ENCODE results near the gene MEFV. TPM values are rescaled to one million over a fixed set of nuclear protein-coding genes. Genes with fewer than 3 reads are reported as not detected.

Gene MEFV
- total and polyA plus RNA-seq, 2 of the 13 experiments (the other 11 are each of a cell fraction or from before 2014, with no cell fraction given): 0.22 TPM; not detected in 1

DNA sequence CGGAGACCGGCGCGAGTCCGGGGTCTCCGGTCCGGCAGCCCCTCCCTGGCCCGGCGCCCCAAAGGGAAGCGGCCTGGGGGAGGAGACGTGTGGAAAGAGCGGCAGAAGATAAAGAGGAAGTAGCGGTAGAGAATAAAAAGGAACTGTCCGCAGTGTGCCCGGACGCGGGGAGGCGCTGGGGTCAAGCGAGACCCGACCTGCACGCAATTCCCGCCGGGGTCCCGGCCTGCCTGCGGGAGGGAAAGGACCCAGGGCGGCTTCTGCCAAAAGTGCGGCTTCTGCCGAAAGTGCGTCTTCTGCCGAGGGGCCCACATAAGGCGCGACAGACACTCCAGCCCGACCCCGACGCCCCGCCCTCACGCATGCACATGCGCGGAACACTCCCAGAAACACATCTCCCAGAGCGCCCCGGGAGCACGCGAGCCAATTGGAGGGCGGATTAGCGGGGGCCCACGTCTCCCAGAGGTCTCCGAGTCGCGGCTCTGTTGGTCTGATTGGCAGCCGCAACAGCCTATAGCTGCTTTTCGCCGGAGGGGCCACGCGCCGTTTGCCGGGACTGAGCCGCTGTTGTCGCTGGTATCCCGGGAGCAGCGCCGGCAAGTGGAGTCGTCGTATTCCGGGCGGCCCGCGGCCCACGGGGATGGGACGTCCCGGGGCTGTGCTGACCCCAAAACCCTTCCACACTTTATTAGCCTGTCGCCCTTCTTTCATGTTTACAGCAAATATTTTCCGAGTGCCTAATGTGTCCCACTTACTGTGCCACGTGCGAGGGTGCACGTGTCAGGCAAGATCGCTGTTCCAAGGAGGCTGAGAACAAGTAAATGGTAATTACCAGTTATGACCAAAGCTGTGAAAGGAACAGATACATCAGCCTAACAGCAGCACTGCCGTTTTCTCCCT is 8.0 kb upstream of the MEFV start (continued):
- no peak for TF ChIP-seq SMC3 (IDR thresholded peaks at IDR 0.05; ENCODE audit: low read length)
- TF ChIP-seq MTF2 (CRISPR knock-in tag; IDR thresholded peaks at IDR 0.05; ENCODE audit: borderline replicate concordance): 0 out of 2 replicates have a peak, but pooled peaks have one; percentile 30
- peak; percentile 88 for TF ChIP-seq PITX1 (CRISPR knock-in tag; IDR thresholded peaks at IDR 0.05)
- peak; percentile 85 for TF ChIP-seq AGO2 (optimal IDR thresholded peaks at IDR 0.05; ENCODE audit: low read depth, low read length)
- TF ChIP-seq KAT2B (IDR thresholded peaks at IDR 0.05; ENCODE audit: borderline replicate concordance, low read depth, low read length): no peak
- TF ChIP-seq JUN (CRISPR knock-in tag; IDR thresholded peaks at IDR 0.05): no peak
- peak; percentile 93 for TF ChIP-seq MXD4 (CRISPR knock-in tag; IDR thresholded peaks at IDR 0.05)
- TF ChIP-seq ARNT (IDR thresholded peaks at IDR 0.05): no peak
- no peak for TF ChIP-seq PLRG1 (conservative IDR thresholded peaks at IDR 0.05)
- TF ChIP-seq RARA (CRISPR knock-in tag; IDR thresholded peaks at IDR 0.05): peak; percentile 14; the same call in 1 of the 2 replicates
- TF ChIP-seq, protein P1, sequence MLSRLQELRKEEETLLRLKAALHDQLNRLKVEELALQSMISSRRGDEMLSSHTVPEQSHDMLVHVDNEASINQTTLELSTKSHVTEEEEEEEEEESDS (CRISPR knock-in tag; IDR thresholded peaks at IDR 0.05; ENCODE audit: borderline replicate concordance): no peak
- TF ChIP-seq, protein P2, sequence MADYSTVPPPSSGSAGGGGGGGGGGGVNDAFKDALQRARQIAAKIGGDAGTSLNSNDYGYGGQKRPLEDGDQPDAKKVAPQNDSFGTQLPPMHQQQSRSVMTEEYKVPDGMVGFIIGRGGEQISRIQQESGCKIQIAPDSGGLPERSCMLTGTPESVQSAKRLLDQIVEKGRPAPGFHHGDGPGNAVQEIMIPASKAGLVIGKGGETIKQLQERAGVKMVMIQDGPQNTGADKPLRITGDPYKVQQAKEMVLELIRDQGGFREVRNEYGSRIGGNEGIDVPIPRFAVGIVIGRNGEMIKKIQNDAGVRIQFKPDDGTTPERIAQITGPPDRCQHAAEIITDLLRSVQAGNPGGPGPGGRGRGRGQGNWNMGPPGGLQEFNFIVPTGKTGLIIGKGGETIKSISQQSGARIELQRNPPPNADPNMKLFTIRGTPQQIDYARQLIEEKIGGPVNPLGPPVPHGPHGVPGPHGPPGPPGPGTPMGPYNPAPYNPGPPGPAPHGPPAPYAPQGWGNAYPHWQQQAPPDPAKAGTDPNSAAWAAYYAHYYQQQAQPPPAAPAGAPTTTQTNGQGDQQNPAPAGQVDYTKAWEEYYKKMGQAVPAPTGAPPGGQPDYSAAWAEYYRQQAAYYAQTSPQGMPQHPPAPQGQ (CRISPR knock-in tag; IDR thresholded peaks at IDR 0.05; ENCODE audit: borderline replicate concordance): 0 out of 2 replicates have a peak, but pooled peaks have one; percentile 48
- TF ChIP-seq MED13 (CRISPR knock-in tag; IDR thresholded peaks at IDR 0.05): no peak
- TF ChIP-seq NCOR1 (IDR thresholded peaks at IDR 0.05; ENCODE audit: borderline replicate concordance, low read length): no peak
- TF ChIP-seq, protein P3, sequence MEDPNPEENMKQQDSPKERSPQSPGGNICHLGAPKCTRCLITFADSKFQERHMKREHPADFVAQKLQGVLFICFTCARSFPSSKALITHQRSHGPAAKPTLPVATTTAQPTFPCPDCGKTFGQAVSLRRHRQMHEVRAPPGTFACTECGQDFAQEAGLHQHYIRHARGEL (CRISPR knock-in tag; IDR thresholded peaks at IDR 0.05): no peak
- TF ChIP-seq ZNF564 (CRISPR knock-in tag; IDR thresholded peaks at IDR 0.05): peak; percentile 66
- no peak; the same call in 1 of the 2 replicates for TF ChIP-seq ZNF567 (CRISPR knock-in tag; IDR thresholded peaks at IDR 0.05; ENCODE audit: borderline replicate concordance)
- TF ChIP-seq CBX1 (IDR thresholded peaks at IDR 0.05; ENCODE audit: low read depth): no peak
- no peak for TF ChIP-seq ZFP36 (IDR thresholded peaks at IDR 0.05; ENCODE audit: borderline replicate concordance, low read depth, low read length, partially characterized antibody)
- TF ChIP-seq ZNF841 (CRISPR knock-in tag; IDR thresholded peaks at IDR 0.05; ENCODE audit: borderline replicate concordance): no peak
- TF ChIP-seq, protein P4, sequence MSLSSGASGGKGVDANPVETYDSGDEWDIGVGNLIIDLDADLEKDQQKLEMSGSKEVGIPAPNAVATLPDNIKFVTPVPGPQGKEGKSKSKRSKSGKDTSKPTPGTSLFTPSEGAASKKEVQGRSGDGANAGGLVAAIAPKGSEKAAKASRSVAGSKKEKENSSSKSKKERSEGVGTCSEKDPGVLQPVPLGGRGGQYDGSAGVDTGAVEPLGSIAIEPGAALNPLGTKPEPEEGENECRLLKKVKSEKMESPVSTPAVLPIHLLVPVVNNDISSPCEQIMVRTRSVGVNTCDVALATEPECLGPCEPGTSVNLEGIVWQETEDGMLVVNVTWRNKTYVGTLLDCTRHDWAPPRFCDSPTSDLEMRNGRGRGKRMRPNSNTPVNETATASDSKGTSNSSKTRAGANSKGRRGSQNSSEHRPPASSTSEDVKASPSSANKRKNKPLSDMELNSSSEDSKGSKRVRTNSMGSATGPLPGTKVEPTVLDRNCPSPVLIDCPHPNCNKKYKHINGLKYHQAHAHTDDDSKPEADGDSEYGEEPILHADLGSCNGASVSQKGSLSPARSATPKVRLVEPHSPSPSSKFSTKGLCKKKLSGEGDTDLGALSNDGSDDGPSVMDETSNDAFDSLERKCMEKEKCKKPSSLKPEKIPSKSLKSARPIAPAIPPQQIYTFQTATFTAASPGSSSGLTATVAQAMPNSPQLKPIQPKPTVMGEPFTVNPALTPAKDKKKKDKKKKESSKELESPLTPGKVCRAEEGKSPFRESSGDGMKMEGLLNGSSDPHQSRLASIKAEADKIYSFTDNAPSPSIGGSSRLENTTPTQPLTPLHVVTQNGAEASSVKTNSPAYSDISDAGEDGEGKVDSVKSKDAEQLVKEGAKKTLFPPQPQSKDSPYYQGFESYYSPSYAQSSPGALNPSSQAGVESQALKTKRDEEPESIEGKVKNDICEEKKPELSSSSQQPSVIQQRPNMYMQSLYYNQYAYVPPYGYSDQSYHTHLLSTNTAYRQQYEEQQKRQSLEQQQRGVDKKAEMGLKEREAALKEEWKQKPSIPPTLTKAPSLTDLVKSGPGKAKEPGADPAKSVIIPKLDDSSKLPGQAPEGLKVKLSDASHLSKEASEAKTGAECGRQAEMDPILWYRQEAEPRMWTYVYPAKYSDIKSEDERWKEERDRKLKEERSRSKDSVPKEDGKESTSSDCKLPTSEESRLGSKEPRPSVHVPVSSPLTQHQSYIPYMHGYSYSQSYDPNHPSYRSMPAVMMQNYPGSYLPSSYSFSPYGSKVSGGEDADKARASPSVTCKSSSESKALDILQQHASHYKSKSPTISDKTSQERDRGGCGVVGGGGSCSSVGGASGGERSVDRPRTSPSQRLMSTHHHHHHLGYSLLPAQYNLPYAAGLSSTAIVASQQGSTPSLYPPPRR (CRISPR knock-in tag; IDR thresholded peaks at IDR 0.05; ENCODE audit: borderline replicate concordance): no peak; the same call in 1 of the 2 replicates
